PC-9 (cell line): ENCODE measurements around the gene SRPK2.

ENCODE experiments used
- EZH2 ChIP-seq: fragments of 200-600 bp; sonication (generic); IDR thresholded peaks from 2 replicates; pipeline ENCODE4 v1.8.0; 2017; ENCODE audit warnings: antibody characterized with exemption, low read depth
- TF ChIP-seq, protein P1 (sequence below): fragments of 200-600 bp; sonication (generic); conservative IDR thresholded peaks from 2 replicates; pipeline ENCODE4 v1.6.1; 2017; ENCODE audit warnings: mixed run types, antibody characterized with exemption, mild to moderate bottlenecking, moderate library complexity

DNA sequence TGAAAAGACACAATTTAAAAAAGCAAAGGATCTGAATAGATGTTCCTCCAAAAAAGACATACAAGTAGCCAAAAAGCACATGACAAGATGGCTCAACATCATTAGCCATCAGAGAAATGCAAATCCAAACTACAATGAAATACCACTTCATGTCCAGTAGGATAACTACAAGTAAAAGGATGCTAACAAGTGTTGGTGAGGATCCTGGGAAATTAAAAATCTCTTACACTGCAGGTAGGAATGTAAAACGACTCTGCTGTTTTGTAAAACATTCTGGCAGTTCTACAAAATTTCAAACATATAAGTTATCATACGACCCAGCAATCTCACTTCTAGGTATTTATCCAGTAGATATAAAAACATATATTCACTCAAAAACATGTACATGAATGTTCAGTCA, 161.3 kb downstream of the SRPK2 start:
- TF ChIP-seq, protein P1, sequence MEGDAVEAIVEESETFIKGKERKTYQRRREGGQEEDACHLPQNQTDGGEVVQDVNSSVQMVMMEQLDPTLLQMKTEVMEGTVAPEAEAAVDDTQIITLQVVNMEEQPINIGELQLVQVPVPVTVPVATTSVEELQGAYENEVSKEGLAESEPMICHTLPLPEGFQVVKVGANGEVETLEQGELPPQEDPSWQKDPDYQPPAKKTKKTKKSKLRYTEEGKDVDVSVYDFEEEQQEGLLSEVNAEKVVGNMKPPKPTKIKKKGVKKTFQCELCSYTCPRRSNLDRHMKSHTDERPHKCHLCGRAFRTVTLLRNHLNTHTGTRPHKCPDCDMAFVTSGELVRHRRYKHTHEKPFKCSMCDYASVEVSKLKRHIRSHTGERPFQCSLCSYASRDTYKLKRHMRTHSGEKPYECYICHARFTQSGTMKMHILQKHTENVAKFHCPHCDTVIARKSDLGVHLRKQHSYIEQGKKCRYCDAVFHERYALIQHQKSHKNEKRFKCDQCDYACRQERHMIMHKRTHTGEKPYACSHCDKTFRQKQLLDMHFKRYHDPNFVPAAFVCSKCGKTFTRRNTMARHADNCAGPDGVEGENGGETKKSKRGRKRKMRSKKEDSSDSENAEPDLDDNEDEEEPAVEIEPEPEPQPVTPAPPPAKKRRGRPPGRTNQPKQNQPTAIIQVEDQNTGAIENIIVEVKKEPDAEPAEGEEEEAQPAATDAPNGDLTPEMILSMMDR: no peak
- TF ChIP-seq EZH2: no peak
